ENCODE data around the gene ACSM6. TPM values are rescaled to one million over a fixed set of nuclear protein-coding genes. Genes with fewer than 3 reads are reported as not detected.

Gene ACSM6
- total RNA-seq, 1 donor from 2014 or later, result not detected

DNA sequence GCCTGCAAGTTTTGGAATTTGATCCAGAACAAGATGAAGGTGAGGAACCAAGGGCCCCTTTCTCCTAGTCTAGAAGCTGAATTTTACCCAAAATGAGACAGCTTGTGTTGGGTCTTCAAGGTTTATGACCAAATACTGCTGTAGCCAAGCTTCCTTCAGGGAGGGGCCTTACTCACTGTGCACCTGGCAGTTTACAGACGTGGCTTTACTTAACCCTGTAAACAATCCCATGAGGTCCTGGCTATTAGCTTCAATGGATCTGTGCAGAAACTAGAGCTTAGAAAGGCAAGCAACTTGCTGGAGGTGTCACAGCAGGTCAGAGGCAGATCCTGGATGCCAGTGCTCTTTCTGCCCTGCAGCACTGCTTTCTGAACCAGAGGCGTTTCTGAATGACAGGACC is 50.1 kb downstream of the ACSM6 start:
- no peak for DNase-seq (ENCODE audit: low read depth)

DNA sequence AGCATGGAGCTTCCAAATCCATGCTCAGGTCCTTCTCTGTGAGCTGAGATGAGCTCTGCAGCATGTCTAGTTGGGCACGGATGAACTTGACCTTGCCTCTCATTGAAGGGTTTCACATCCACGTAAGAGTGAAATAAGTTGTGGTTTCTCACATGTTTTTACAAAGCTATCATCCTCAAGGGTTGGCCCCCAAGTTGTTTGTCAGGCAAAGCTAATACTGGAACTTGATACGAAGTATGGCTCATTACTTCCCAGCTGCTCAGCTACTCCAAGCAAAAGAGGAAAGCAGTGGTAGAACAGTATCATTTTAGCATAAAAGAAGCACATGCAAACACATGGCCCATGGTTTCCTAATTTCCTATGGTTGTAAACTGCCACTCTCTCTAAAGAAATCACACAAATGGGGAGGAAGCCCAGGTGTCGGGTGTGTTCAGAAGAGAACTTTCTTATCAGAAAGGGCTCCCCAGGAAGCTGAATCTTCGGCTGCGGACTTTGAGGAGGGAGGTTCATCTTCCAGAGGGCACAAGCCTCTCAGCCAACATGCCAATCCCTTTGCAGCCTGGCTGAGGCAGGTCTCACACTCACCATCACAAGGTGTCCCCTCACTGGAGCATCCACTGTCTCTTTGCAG is 51.5 kb downstream of the ACSM6 start:
- no peak for DNase-seq (ENCODE audit: low read depth)

DNA sequence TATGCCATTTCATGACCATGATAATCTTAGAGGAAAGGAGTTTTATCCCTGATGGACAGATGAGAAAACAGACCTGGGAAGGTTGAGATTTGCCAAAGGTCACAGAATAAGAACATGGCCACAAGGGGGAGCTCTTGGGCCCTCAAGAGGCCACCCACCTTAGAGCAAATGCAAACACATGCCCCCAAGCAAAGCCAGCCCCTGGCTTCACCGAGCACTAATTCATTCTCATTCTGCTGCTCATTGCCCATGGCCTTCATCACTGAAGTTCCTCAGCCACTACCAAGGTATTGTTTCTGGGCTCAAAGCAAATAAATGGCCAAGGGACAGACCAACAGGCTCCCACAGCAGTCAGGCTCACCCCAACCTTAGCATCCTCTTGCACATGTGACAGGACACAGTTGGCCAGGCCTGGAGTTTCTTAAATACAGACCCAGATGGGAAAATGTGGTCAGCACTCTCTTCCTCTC is 52.6 kb downstream of the ACSM6 start:
- DNase-seq (ENCODE audit: low read depth), result peak; percentile 79

DNA sequence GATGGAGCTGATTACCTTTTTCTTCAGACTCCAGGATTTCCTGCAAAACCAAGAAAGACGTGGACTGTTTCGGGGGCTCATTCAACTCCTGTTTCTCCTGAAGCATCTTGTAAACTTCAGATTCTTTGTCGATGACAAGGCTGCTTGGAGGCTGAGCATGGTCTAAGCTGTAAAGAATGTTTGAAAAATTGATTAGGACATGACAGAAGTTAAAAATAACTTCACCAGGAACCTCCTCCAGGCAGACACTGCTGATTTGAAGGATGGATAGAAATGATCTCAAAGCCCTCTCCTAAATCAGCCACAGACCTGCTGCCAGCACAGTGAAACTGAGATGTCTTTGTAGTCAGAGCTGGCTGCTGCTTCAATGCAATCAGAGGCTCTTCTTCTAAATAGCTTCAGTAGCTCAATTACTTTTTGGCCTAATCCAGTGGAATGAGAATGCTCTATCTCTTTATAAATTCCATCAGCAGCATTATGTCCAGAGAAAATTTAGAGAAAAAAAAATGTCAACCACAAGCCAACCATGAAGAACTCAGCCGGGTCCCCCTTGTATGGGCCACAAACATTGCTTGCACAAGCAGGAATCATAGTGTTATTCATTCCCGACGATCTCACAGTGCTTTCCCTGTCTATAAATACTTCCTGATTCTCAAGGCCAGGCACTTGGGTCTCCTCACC is 53.3 kb downstream of the ACSM6 start:
- DNase-seq (ENCODE audit: low read depth), result no peak

DNA sequence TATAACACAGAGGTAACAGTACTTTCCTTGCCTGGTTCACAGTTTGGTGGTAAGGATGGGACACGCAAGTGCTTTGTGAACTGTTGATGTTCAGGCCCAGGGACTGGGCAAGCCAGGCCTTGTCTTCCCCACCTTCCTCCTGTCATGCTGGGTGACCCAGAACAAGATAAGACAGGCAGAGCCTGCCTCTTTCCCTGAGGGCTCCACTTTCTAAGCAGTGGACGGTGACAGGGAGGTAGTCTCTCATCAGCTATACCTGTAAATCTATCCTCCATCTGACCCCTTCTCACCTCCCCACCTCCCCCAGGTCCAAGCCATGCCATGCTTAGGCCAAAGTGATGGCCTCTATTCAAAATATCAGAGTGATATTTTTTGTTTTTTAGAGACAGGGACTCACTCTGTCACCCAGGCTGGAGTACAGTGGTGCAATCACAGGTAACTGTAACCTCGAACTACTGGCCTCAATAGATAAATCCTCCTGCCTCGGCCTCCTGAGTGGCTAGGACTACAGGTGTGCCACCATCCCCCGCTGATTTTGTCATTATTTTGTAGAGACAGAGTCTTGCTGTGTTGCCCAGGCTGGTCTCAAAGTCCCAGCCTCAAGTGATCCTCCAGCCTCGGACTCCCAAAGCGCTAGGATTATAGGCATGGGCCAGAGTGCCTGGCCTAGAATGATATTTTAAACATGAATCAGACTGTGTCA is 54.0 kb downstream of the ACSM6 start:
- no peak for DNase-seq (ENCODE audit: low read depth)

DNA sequence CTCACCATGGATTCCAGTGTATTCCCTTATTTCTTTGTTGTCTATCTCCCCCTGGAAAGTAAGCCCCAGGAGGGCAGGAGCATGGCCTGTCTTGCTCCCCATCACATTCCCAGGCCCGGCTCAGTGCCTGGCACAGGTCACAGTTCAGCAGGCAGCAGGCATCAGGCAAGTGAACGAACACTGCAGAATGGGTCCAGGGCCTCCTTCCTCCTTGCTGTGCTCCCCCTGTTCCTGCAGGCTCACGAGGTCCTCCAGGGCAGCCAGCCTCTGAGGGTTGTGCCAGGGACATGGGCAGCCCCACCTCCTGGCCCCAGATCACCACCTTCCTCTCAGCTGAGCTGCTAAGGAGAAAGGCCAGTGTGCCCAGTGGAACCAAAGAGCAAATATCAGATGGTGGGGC is 55.0 kb downstream of the ACSM6 start:
- no peak for DNase-seq (ENCODE audit: low read depth)

DNA sequence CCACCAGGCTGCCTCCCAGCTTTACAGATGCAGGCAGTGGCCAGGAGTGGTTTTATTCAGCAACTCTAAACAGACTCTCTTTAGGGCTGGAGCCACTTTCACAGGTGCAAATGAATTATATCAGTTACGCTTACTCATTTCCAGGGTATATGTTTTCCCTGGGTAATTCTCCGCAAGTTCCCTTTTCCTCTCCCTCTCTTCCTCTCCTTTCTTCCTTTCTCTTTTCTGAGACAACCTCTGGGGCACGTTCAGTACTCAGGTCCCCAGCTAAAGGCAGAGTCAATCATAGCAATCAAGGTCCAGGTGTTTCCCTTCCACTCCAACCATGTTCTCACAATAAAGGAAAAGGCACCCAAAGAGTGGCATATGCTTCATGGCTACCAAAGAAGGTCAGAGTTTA is 55.4 kb downstream of the ACSM6 start:
- no peak for DNase-seq (ENCODE audit: low read depth)

DNA sequence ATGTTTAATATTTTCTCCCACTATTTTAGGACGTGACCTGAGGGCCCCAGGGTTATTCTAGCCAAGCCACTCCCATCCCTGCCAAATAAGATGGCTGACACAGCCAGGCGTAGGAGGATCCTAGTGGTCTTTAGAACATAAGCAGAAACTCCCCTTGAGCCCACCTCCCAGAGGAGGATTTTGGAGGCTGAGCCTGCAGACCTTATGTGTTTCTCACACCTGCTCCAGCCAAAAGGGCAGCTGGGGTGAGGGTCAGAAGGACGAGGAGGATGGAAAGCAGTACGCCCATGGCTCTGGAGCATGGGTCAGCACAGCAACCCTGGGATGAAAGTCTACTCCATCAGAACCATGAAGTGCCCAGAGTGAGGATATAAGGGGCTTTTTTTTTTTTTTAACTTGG is 56.8 kb downstream of the ACSM6 start:
- DNase-seq (ENCODE audit: low read depth), result no peak

DNA sequence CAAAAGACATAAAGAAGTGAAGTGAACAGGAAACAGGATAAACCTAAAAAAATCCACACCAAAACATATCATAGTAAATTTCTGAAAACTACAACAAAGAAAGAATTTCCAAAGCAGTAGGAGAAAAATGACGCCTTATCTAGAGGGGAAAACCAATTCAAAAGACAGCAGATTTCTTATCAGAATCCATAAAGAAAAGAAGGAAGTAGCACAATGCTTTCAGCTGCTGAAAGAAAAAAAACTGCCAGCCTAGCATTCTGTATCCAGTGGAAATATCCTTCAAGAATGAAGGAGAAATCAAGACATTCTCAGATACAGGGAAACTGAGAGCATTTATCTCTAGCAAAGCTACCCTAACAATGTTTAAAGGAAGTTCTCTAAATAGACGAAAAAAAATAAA is 59.0 kb downstream of the ACSM6 start:
- no peak for DNase-seq (ENCODE audit: low read depth)

DNA sequence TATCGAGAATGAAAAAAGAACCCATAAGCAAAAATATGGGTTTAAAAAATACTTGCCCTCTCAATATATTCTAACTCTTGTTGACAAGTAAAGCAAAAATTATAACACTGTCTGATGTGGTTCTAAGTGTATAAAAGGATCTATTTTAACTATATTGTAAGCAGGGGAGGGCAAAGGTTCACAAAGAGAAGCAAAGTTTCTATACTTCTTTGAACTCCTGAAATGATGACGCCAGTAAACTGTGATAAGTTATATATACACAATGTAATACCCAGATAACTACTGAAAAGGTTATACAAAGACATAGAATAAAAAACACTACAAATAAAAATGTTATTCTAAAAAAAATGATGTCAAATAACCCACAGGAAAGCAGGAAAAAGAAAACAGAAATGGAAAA is 59.6 kb downstream of the ACSM6 start:
- DNase-seq (ENCODE audit: low read depth), result no peak

DNA sequence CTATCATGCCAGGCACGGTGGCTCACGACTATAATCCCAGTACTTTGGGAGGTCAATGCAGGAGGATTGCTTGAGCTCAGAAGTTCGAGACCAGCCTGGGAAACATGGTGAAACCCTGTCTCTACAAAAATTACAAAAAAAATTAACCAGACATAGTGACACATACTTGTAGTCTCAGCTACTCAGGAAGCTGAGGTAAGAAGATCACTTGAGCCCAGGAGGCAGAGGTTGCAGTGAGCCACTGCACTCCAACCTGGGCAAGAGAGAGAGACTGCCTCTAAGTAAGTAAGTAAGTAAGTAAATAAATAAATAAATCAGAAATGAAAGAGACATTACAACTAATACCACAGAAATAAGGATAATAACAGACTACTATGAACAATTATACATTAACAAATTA is 60.6 kb downstream of the ACSM6 start:
- no peak for DNase-seq (ENCODE audit: low read depth)

DNA sequence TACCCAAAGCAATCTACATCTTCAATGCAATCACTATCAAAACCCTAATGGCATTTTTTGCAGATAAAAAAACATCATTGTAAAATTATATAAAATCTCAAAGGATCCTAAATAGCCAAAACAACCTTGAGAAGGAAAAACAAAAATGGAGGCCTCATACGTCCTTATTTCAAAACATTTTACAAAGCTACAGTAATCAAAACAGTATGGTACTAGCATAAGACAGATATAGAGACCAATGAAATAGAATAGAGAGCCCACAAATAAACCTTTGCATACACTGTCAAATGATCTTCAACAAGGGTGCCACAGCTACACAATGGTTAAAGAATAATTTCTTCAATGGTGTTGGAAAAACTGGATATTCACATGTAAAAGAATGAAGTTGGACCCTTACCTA is 62.2 kb downstream of the ACSM6 start:
- DNase-seq (ENCODE audit: low read depth), result no peak

DNA sequence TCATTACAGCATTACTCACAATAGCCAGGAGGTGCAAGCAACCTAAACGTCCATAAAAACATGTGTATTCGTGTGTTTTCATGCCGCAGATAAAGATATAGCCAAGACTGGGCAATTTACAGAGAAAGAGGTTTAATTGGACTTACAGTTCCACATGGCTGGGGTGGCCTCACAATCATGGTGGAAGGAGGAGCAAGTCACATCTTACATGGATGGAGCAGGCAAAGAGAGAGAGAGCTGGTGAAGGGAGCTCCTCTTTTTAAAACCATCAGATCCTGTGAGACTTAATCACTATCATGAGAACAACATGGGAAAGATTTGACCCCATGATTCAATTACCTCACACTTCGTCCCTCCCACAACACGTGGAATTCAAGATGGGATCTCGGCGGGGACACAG is 63.8 kb downstream of the ACSM6 start:
- DNase-seq (ENCODE audit: low read depth), result no peak

DNA sequence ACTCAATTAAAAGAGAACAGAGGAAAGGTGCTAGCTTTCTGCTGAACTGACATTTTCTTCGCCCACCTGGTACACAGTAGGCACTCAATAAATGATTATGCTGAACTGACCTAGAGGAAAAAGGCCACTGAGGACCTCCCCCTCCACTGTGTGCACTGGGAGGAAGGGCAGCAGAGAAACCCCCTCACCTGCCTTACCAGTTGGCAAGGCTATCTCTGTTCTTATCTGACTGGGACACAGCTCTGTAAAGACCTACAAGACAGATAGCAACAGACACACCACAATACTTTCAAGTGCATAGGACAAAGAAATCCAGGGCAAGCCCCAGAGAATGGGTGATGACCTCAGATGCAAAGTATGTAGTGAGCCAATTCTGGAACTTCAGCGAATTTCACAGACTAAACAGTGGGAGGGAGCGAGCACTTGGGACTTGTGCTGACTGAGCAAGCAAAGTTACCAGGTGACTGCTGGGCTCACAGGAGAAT is 66.4 kb downstream of the ACSM6 start:
- DNase-seq (ENCODE audit: low read depth), result peak; percentile 71

DNA sequence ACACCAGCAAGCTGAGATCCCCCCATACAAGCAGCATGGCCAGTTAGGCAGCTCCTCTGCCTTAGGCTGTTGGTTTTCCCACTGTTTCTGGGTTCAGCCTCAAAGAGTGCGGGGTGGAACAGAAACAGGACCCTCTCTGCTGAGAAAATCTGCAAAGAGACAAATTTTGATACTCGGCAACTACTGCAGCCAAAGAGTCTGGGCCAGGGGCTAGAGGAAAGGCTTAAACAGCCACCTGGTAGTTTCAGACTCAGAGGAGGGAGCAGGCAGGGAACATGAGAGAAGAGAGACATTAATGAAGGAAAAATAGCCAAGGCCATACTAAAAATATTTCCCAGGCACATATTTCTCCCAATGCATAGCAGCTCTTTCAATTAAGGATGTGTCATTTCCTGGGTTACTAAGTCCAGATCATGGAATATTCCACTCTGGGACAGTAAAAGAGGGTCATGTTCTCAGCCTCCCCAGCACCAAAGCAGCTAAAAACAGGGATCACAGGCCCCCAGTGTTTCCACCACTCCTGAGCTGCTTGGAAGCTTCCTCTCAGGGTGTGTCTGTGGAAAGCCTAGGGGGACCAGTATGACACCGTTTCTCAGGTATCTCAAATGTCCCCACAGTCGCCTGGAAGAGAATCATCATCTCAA is 67.0 kb downstream of the ACSM6 start:
- peak; percentile 9 for DNase-seq (ENCODE audit: low read depth)

DNA sequence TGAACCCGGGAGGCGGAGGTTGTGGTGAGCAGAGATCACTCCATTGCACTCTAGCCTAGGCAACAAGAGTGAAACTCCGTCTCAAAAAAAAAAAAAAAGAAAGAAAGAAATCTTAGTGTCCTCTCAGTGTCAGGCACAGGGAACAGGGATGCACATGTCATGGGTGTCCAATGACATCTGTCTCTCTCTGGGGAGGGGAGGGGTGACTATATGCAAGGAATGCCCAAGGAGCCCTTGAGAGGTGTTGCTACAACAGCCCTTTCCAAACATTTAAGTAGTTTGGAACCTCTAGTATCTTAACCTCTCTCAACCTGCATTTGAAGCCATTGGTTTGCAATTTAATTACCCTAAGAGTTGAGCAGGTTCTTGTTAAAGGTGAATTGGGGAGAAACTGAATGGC is 67.9 kb downstream of the ACSM6 start:
- DNase-seq (ENCODE audit: low read depth), result no peak

DNA sequence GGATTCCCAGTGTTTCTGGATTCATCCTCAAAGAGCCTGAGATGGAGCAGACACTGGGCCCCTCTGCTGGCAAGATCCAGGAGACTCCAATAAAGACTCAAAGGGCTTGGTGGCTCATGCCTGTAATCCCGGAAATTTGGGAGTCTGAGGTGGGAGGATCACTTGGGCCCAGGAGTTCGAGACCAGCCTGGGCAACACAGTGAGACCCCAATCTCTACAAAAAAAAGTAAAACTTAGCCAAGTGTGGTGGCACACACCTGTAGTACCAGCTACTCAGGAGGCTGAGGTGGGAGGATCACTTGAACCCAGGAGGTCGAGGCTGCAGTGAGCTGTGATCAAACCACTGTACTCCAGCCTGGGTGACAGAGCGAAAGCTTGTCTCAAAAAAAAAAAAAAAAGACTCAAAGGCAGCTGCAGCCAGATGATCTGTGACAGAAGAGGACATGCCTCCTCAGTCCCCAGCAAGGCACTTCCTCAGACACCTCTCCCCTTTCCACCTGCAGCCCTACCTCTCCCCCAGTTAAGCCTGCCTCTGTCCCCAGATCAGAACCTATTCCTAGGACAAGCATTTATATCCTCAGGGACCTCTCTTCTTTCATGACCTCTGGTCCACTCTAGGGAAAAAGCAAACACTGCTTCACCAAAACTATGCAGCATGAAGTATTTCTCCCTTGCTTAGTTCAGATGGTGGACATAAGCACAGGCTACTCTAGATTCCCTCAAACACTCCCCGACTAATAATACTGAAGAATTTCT is 68.9 kb downstream of the ACSM6 start:
- DNase-seq (ENCODE audit: low read depth), result no peak

DNA sequence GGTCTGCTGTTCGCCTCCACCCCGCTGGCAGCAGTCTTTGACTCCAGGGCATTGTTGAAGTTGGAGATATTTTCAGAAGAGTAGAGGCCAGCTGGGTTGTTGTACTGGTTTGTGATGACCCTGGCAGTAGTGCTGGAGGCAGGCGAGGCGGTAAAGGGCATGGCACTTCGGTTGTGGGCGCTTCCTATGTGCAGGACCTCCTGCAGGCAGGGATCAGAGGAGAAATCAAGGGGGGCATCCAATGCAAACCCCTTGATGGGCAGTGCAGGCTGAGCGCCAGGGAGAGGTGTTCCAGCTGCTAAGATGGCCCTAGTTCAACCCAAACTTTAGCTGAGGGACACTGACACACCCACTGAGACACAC is 69.8 kb downstream of the ACSM6 start:
- no peak for DNase-seq (ENCODE audit: low read depth)

DNA sequence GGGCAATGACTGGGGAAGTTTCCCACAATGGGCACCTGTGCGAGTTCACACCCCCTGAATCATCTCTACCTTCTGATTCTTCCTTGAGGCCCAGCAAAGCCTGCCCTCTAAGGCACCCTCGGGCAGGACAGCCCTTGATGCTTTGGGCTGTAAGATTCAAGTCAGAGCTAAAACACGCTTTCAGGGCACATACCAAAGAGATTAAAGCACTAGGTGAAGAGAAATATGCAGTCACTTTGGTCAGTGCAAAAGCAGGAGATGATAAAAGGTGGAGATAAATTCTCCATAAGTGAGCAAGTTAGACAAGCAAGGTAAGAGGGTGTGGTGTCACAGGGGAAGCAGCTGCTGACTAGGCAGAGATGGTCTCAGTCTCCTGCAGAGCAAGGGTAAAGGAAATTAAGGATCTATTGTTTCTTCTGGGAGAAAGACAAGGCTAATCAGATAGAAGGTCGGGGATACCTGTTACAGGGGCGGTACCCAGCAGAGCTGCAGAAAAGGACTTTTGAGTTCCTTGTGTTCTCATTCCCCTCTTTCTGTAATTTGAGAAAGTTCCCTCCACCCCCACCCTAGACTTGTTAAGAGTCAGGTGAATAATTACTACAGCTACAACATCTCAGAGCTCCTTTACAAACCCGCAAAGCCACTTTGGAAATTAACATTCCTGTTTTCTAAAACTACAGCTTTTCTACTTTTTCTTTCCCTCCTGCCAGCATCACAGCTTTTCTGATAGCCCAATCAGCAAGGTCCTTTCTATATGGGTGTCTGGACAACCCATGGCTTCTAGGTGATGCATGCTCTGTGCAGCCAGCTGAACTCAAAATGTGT is 70.4 kb downstream of the ACSM6 start:
- DNase-seq (ENCODE audit: low read depth), result no peak

DNA sequence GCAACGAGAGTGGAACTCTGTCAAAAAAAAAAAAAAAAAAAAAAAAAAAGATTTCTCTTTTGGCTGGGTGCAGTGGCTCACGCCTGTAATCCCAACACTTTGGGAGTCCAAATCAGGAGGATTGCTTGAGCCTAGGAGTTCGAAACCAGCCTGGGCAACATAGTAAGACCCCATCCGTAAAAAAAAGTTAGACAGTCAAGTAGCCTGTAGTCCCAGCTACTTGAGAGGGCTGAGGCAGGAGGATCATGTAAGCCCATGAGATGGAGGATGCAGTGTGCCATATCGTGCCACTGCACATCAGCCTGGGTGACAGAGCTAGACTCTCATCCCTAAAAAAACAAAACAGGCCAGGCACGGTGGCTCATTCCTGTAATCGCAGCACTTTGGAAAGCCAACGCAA is 71.5 kb downstream of the ACSM6 start:
- DNase-seq (ENCODE audit: low read depth), result no peak

Measured in myocyte (in vitro differentiated cells).